Left lung (tissue), 10 donors: ENCODE results near the gene ACVR2B. TPM values are rescaled to one million over a fixed set of nuclear protein-coding genes. Genes with fewer than 3 reads are reported as not detected.

Source experiments
- ATAC-seq: fragments of 200-7000 bp; cut with Tn5 transposase; one replicate; pipeline ENCODE4 v1.9.1; 2020; ENCODE audit warnings: moderate library complexity
- DNase-seq, 4 donors: peaks; one replicate each; pipeline ENCODE4 v3.0.0-alpha.2; 2013 to 2020
- H3K27ac ChIP-seq, 2 donors: fragments of 200-600 bp; sonication (generic) in 1 of 2; one replicate each; pipeline versions ENCODE4 v1.5.0 to v1.8.0; 2020 to 2021
- H3K27me3 ChIP-seq, 2 donors: fragments of 200-600 bp; sonication (generic) in 1 of 2; one replicate each; pipeline versions ENCODE4 v1.5.0 to v1.8.0; 2020 to 2021
- H3K36me3 ChIP-seq, 2 donors: fragments of 200-600 bp; sonication (generic) in 1 of 2; one replicate each; pipeline versions ENCODE4 v1.5.0 to v1.8.0; 2020 to 2021
- H3K4me1 ChIP-seq, 2 donors: fragments of 200-600 bp; one replicate each; pipeline ENCODE4 v1.8.0; 2021
- H3K4me3 ChIP-seq, 2 donors: fragments of 200-600 bp; sonication (generic) in 1 of 2; one replicate each; pipeline versions ENCODE4 v1.5.0 to v1.8.0; 2020 to 2021; ENCODE audit warnings: mild to moderate bottlenecking in 1 of 2
- H3K9me3 ChIP-seq, 2 donors: fragments of 200-600 bp; sonication (generic) in 1 of 2; one replicate each; pipeline versions ENCODE4 v1.5.0 to v1.8.0; 2020 to 2021
- CTCF ChIP-seq, 2 donors: fragments of 200-600 bp; sonication (generic) in 1 of 2; IDR thresholded peaks; one replicate each; pipeline versions ENCODE4 v1.5.0 to v1.8.0; 2021; ENCODE audit warnings: antibody characterized with exemption in 2 of 2
- intact Hi-C, 2 donors: fragments of 100-400 bp; cut with DNase I; formaldehyde crosslinking; loops; one replicate each; pipeline versions ENCODE4 v1.11.2 to v1.14.2; 2022
- polyA plus RNA-seq, 6 donors: library from polyadenylated mRNA; unstranded; fragments of 120-200 nt; gene quantifications; one replicate each; pipeline ENCODE4 v1.2.1, GENCODE V29; 2013; ENCODE audit not compliant: insufficient read length in 6 of 6
- total RNA-seq, 2 donors: library from RNA; stranded (reverse); fragmentation: NEBNext Ultra II Directional; extraction: Animal tissue kit (Norgen Biotek cat#: 25700); gene quantifications; one replicate each; pipeline ENCODE4 v1.2.1, GENCODE V29; 2021
- donor health status: DM: no; HTN: yes; CAD: no.
- donor health status: DM: no; HTN: no; CAD: no.

Gene ACVR2B
- total and polyA plus RNA-seq, 8 donors: 5.2 to 12.6 (median 11.0) TPM

GRCh38 chr3:38474928-38475605, 21.4 kb downstream of the ACVR2B start:
- H3K4me3 ChIP-seq: no peak overlapping the region
- TF ChIP-seq CTCF (IDR thresholded peaks at IDR 0.05): no peak
- H3K9me3 ChIP-seq: peaks cover 1 to 4% of the 10 kb centered on the region in 2 donors
- peaks cover 0 to 3% of the 10 kb centered on the region in 2 donors for H3K36me3 ChIP-seq
- H3K27ac ChIP-seq: no peak overlapping the region
- H3K4me1 ChIP-seq: no peaks in the 10 kb centered on the region
- no peak for DNase-seq
- intact Hi-C loops: loop anchor here in 1 of 2 donors (10.0 kb wide), 1 partner anchor 350 kb away; no protein-coding TSS in a partner anchor
- H3K27me3 ChIP-seq: no peaks in the 10 kb centered on the region
- ATAC-seq: no peak

GRCh38 chr3:38475716-38476115, 22.0 kb downstream of the ACVR2B start:
- intact Hi-C loops: loop anchor here in 1 of 2 donors (10.0 kb wide), 1 partner anchor 351 kb away; no protein-coding TSS in a partner anchor
- Histone ChIP-seq H3K4me1 (no peaks in the 10 kb centered on the region), H3K36me3 (peaks cover 0 to 6% of the 10 kb centered on the region in 2 donors), H3K27ac (no peak overlapping the region), H3K27me3 (no peaks in the 10 kb centered on the region), H3K4me3 (no peak overlapping the region), H3K9me3 (no peaks in the 10 kb centered on the region)
- DNase-seq (no peak), ATAC-seq (no peak)
- TF ChIP-seq CTCF (IDR thresholded peaks at IDR 0.05): no peak

- H3K27me3 ChIP-seq: no peaks in the 10 kb centered on the region
- intact Hi-C loops: loop anchor here in 1 of 2 donors (10.0 kb wide), 1 partner anchor 351 kb away; no protein-coding TSS in a partner anchor
- H3K4me1 ChIP-seq: no peaks in the 10 kb centered on the region
- DNase-seq (no peak), ATAC-seq (no peak)
- peaks cover 0 to 11% of the 10 kb centered on the region in 2 donors for H3K36me3 ChIP-seq
- no peak overlapping the region for H3K27ac ChIP-seq
- no peaks in the 10 kb centered on the region for H3K9me3 ChIP-seq
- no peak overlapping the region for H3K4me3 ChIP-seq
- TF ChIP-seq CTCF (IDR thresholded peaks at IDR 0.05): no peak
These were observed 22.6 kb downstream of the ACVR2B start for GRCh38 chr3:38476157-38476756.

GRCh38 chr3:38477057-38477820, 23.5 kb downstream of the ACVR2B start:
- ATAC-seq (no peak), DNase-seq (no peak)
- Histone ChIP-seq H3K36me3 (peaks cover 0 to 21% of the 10 kb centered on the region in 2 donors), H3K4me1 (no peaks in the 10 kb centered on the region), H3K9me3 (no peaks in the 10 kb centered on the region), H3K27me3 (no peaks in the 10 kb centered on the region), H3K4me3 (no peak overlapping the region), H3K27ac (no peak overlapping the region)
- intact Hi-C loops: loop anchor here in 1 of 2 donors (10.0 kb wide), 1 partner anchor 352 kb away; no protein-coding TSS in a partner anchor
- no peak for TF ChIP-seq CTCF (IDR thresholded peaks at IDR 0.05)
